HG03103 (cell line): ENCODE data around the gene MX2.
"Not testable (repeated sequence)": the region's sequence is repeated elsewhere in the genome, so short reads cannot be mapped to it uniquely, and the experiment has no call there.

Experiments
- ATAC-seq: cut with Tn5 transposase; IDR thresholded peaks from one replicate; pipeline ENCODE4 v1.9.1; 2021; ENCODE audit warnings: low read depth; ENCODE audit not compliant: unreplicated experiment

MX2 gene

DNA sequence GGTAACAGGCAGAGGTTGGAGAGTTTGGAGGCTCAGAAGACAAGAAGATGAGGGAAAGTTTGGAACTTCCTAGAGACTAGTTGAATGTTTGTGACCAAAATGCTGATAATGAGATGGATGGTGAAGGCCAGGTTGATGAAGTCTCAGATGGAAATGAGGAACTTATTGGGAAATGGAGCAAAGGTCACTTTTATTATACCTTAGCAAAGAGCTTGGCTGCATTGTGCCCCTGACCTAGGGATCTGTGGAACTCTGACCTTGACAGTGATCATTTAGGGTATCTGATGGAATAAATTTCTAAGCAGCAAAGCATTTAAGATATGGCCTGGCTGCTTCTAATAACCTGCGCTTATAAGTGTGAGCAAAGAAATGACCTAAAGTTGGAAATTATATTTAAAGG, 28.1 kb upstream of the MX2 start:
- no peak for ATAC-seq

DNA sequence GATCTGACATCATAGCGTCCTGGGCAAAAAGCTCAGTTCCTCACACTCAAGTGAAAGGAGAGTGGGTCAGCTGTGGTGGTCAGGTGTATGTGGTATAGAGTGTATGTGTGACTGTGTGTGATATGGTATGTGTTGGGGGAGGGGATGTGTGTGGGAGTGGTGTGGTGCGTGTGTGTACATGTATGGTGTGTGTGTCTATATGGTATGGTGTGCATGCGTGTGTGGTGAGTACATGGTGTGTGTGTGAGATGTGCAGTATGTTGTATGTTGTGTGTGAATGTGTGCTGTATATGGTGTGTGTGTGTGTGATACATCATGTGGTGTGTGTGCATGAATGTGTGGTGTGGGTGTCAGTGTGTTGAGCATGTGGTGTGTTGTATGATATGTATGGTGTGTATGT, 24.3 kb upstream of the MX2 start:
- no peak for ATAC-seq

DNA sequence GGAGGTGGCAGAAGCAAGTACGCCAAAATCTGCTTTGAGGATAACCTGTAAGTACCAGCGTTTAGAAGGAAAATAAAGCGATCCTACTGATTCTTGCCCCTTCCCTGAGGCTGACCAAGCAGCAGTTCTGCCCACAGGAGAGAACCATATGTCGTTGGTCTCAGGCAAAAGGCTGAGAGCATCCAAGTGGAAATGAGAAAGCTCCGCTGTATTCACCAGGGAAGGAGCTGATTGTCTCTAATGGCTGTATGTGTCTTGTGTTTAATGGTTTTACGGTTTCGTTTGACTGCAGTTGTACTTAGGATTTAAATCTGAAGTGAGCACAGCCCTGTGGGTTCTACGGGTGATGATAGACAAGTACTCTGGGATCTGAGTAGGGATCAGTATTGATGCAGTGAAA, 23.4 kb upstream of the MX2 start:
- no peak for ATAC-seq

DNA sequence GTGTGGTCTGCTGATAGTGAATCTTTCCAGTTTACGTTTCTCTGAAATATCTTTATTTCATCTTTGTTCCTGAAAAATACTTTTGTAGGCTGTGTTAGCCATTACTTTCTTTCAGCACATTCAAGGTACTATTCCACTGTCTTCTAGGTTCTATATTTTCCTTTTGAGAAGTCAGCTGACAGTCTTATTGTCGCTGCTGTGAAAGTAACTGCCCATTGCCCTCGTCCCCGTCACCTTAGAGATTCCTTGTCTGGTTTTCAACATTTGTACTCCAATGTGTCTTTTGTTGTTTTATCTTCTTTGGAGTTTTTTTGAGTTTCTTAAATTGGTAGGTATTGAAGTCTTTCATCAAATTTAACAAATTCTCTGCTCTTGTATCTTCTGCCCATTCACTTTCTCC, 19.8 kb upstream of the MX2 start:
- no peak for ATAC-seq

DNA sequence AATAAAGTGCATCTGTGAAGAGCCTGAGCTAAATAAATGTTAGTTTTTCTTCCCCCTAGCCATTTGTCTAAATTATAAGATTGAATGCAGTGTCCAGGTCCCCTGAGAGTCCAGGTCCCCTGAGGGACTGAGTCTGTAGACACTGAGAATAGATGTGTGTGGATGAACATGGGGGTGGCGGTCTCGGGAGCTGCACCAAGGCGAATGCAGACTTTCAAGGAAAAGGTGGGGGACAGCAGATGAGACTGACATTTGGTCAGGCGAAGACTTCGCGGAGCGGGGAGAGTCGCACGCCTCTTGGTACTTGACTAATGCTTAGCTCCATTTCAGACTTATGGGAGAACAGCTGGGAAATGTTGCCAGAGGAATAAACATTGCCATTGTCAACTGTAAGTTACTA, 17.7 kb upstream of the MX2 start:
- no peak for ATAC-seq

DNA sequence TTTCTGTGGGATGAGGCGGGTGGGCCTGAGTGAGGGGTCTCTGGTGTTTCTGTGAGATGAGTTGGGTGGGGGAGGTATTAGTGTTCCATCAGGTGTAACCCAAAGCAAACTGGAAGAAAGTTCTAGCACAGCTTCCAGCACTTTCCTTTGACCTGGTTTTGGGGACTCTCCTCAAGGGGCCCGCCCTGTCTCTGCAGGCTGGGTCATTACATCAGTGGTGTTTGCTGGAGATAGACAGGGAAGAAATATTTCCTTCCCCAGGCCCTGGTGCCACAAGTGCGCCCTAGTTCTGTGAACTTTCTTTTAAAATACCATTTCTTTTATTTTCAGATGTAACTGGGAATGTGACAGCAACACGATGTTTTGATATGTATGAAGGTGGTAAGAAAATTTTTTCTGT, 16.5 kb upstream of the MX2 start:
- no peak for ATAC-seq

DNA sequence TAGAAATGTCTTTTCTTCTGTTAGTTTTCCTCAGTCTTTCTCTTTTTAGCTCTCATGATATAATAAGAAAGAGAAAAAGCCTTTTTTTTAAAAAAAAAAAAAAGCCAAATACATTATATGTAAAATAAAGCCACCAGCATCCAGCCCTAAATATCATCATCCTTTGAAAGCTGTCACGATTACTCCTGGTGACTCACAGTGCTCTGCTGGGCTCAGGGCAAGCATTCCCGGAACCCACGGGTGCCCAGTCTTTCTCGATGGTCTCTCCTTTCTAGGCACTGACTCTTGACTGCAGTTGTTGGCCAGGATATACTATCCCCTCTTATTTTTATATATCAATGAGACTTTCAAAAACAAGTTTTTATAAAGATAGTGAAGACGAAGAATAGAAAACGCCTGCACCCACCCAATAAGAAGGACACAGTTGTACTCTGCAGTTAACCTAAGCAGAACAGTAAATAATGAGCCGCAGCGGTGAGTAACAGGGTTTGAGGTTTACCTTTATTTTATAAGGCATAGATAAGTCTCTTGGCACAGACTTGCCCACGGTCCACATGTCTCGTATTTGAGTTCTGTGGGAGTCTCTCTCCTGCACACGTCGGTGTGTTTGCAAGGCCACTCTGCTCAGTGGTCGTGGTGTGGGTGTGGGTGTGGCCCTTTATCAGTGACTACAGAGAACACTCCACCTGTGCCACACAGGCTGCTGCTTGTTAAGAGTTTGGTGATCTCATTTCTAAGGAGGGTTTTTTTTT, 15.7 kb upstream of the MX2 start:
- no peak for ATAC-seq

DNA sequence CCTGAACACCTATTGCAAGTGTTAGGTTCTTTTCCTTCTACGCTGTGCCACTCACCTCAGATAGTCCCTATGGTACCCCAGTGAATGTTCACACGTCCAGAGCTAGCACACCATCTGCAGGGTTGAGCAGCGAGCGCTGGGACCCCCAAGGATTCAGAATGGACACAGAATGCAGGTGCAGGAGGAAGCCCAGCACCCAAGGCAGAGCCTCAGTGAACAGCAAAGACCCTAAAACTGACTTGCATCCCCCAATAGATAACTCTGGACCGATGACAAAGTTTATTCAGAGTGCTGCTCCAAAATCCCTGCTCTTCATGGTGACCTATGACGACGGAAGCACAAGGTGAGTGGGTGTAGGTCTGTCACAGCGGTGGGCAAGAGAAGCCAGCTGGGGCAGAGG, 15.1 kb upstream of the MX2 start:
- no peak for ATAC-seq

DNA sequence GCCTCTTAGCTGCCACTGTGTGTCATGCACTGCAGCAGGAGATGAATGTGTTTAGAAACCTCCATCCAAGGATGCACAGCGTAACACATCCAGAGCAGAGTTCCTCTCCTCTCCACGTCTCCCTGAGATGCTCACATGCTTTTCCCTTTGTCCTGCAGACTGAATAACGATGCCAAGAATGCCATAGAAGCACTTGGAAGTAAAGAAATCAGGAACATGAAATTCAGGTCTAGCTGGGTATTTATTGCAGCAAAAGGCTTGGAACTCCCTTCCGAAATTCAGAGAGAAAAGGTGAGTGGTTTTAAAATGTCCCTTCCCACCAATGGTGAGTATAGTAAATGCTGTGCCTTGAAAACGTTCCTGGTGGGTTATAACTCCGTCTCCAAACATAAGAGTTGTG, 13.4 kb upstream of the MX2 start:
- no peak for ATAC-seq

DNA sequence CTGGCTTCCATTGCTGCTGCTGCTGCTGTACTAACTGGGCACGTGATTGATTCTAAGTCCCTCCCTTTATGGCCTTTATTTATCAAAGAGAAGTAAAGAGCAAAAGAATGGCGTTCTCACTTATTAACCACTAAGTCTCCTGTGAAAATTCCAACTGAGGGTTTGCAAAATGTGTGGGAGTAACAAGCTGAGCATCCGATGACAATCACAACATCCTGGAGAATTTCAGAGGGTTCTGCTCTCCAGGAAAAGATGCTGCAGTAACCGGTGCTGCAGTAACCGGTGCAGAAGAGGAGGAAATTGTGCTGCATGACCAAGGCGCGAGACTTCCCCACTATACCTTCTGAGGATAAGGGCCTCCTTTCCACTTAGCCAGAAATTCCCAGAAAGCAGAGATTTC, 12.7 kb upstream of the MX2 start:
- no peak for ATAC-seq

DNA sequence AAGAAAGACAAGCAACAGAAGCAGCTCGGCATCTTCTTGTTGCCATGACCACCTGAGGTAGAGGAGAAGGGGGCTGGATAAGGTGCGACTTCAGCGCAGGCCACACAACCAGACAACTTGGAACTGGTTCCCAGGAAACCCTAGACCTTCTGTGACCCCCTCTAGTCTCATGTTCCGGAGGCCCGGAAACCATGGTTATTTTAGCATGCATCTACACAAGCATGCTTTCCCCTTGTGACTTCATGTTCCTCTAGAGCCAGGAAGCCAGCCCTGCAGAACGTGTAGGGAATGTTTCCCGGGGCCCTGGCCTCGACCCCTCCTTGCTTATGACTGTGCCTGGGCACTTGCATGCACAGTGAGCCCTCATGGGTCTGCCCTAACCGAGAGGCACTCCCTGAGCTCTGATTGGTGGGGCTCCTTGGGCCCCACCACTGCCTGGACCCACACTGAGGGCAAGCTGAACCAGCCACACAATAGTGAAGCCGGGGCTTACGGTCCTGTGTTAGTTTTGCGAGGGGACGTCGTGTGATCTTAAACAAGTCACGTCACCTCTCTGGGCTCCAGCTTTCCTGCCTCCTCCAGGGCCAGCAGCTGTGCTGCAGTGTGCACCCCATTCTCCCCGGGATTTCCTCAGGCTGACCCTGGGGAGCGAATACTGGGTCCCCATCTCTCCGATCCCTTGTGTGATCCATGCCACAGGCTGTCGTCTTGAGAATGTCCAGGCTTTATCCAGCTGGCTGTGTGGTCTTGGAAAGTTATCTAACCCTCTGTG, 12.0 kb upstream of the MX2 start:
- no peak for ATAC-seq

DNA sequence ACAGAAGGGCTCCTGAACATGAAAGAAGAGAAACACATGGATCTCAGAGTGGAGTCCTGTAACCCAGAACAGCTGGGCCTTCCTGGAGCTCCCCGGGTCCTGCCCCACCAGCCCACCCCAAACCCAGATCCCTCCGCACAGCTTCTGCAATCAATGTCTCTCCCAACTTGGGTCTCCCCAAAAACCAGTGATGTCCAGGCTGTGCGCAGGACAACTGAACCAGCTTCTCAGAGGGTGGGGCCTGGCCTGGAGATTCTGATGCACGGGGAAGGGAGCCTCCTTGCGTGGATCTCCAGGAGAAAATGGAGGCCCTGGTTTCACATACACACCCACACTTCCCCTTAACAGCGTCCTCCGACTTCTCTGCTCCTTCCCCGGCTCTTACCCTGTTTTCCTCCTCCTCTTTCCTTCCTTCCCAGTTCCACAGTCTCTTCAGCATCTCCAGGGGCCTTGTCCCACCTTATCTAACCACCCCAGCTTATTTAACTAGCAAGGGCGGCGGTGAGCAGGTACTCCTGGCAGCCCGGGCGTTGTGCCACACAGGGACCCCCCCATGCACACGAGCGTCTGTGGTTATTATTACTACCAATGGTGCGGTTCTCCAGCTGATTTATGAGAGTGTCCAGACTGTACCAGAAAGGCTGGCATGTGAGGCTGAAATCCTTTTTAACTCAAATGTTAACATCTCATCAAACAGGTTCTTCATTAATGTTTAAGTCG, 11.2 kb upstream of the MX2 start:
- no peak for ATAC-seq

DNA sequence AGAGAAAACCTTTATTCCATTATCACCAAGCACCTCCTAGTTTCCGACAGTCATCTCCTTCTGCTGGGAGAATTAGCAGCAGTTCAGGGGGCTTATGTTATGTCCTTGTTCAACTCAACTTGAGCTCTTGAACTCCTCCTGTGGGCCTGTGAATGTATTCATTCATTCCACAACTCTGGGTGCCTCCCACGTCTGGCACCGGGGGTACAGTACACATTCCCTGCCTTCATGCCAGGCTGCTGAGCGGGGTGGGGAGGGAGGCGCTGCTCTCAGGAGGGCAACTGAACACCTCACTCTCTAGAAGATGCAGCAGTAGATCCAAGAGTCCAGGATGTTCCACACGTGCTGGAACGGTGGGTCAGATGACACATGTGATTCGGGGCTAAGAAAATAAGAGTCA, 4.3 kb upstream of the MX2 start:
- ATAC-seq: no peak

DNA sequence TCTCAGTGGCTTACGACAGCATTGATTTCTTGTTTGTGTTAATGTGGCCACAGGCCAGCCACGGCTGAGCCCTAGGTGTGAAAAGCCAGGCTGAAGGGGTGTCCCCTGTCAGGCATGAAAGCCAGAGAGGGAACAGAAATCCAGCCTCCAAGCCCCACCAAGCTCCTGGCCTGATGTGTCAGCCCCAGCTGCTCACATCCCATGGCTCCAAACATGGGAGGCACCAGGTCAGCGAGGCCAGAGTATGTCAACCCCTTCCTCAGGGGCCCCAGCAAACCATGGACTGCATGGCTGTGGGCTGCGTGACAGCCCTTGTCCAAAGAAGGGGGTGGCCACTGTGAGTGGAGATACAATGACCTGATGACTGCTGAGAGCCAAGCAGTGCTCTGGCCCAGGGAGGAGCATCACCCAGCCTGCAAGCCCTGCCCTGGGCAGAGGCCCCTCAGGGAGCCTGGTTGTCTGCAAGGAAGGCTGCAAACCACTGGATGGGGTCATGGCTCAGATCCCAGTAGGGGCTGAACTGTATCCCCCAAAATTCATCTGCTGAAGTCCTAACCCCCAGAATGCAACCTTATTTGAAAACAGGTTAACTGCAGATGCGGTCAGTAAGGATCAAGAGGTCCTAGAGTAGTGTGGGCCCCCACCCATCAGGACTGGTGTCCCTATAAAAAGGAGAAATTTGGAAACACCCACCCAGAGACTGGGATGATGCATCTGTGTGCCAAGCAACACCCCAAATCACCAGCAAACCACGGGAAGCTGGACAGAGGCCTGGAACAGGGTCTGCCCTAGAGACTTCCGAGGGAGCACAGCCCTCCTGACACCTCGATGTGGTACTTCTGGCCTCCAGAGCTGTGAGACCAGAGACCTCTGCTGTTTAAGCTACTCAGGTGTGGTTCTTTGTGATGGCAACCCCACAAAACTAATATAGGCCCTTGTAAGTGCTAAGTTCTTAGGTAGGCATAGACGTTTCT, 3.3 kb upstream of the MX2 start:
- no peak for ATAC-seq

DNA sequence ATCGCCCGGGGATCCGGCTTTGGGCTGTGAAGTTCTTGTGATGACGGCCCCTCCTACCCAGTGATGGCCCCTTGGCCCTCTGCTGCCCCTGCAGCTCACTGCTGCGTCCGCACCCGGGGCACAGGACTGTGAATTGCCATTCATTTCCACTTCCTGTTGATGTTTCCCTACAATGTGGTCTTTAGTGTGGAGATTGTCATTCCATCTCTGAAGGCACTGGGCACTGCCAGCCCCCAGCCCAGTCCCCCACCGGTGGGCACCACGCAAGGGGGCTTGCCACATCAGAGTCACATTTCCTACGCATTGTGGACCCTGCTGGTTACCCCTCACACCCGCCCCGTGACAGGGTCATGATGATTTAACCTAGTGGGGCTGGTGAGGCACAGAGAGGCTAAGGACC, 2.5 kb upstream of the MX2 start:
- no peak for ATAC-seq

DNA sequence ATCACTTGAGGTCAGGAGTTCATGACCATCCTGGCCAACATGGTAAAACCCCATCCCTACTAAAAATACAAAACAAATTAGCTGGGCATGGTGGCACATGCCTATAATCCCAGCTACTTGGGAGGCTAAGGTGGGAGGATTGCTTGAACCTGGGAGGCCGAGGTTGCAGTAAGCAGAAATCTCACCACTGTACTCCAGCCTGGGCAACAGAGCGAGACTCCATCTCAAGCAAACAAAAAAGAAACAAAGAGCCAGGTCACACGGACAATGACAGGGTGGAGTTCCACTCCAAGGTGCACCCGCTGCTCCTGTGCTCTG, 2.1 kb upstream of the MX2 start:
- not testable (repeated sequence) for ATAC-seq

DNA sequence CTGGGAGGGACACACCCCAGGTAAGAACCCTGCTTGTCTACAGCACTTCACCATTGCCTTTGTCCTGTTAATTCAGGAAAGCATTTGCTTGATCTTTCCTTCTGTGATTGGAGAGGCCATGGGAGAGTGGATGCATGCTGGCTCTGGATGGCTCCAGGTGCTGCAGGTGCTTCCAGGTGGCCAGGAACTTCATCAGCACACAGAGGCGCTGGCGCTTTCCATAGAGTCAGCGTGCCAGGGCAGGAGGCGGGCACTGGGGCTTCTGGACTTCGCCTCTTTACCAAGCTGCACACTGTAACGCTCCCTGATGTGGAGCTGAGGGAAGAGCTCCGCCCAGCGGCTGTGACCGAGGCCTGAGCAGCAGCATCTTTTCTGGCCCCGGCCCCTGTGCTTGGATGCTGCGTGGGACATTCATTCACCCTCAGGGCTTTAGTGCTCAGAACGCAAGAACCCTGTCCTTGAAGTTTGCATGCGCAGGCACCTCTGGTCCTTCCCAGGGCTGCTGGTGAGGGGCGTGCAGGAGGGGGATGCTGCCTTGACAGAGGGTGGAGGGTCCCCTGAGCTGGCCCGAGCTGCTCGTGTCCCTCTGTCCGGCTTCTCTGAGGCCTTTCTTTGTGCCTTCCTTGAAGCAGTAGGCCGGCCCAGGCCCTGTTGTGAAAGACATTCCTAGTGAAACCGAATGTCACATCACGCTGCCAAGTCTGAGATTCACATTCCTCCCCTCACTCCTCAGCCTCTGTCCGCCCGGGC, 1.6 kb upstream of the MX2 start:
- ATAC-seq: no peak

DNA sequence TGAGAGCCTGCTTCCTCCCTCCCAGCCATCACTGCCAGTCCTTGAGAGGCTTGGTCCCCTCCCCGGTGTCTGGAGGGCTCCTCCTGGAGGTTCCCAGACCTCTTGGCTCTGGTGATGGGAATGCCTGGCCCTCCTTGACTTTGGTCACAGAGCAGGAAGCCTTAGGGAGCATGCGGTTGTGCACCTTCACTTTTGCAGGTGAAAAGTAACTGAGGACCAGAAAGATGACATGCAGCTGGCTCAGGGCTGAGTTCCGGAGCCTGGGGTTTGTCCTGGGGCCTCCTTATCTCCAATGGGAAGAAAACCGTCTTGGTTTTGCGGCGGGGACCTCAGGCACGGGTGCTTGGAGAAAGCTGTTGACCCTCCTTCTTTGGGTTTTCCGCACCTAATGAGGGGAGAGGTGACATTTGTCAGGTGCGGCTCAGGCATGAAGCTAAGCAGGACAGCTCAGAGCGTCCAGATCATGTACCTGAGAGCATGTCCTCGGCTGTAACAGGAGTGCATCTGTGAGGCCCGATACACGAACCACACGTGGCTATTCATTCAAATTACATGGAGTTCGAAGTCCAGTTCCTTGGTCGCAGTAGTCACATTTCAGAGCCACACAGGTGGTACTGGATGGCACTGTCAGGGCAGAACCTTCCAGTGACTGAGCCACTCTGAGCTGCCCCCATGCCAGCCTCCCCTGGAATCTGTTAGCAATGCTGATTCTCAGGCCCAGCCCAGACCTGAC, 608 bp upstream of the MX2 start:
- no peak for ATAC-seq

DNA sequence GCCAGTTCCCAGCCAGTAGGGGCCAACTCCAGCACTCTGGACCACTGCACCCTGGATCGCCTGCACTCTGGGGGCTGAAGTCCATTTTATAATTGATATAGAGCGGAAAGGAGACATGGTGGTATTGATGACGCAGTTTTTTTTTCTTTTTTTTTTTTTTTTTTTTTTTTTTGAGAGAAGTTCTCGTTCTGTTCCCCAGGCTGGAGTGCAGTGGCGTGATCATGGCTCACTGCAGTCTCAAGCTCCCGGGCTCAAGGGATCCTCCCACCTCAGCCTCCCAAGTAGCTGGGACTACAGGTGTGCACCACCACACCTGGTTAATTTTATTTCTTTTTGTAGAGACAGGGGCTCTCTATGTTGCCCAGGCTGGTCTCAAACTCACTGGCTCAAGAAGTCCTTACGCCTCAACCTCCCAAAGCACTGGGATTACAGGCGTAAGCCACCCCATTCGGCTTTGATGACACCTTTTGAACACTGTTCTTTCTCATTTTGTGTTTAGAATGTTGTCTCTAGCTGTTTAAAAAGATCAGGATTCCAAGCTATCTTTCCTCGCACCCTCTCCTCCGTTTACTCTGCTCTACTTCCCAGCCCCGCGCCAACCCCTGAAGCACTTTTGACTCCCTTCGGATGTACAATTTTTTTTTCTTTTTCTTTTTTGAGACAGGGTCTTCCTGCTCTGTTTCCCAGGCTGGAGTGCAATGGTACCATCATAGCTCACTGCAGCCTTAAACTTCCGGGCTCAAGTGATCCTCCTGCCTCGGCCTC, 960 bp downstream of the MX2 start:
- no peak for ATAC-seq
